HG03066 (cell line): Measurements from ENCODE around the gene RFC4.
"Not testable (repeated sequence)": the region's sequence is repeated elsewhere in the genome, so short reads cannot be mapped to it uniquely, and the experiment has no call there.

Experiments used
- ATAC-seq: cut with Tn5 transposase; IDR thresholded peaks from one replicate; pipeline ENCODE4 v1.9.1; 2021; ENCODE audit warnings: low read depth; ENCODE audit not compliant: unreplicated experiment

RFC4 gene

DNA sequence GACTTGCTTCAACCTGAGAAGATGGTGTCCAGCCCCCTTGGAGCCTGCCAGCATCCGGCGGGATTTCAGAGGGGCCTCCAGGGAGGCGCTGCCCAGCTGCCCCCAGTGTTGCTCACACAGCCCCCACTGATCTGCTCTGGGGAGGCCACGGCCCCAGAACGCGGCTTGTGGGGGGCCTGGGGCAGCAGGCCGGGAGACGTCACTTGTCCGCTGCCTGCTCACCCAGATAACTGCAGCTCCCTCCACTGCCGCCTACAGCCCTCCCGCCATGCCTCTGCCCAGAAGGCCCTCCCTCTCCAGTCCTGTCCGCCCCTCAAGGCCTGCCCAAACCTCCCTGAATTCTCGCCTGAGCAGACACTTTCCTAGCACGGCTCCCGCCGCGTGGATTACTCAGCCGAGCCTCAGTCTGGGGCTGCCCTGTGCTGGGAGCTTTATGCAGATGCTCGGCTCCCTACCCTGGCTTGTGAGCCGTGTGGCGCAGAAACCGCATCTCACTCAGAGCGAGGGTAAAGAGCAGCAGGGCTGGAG lies 19.1 kb upstream of the RFC4 start:
- no peak for ATAC-seq

DNA sequence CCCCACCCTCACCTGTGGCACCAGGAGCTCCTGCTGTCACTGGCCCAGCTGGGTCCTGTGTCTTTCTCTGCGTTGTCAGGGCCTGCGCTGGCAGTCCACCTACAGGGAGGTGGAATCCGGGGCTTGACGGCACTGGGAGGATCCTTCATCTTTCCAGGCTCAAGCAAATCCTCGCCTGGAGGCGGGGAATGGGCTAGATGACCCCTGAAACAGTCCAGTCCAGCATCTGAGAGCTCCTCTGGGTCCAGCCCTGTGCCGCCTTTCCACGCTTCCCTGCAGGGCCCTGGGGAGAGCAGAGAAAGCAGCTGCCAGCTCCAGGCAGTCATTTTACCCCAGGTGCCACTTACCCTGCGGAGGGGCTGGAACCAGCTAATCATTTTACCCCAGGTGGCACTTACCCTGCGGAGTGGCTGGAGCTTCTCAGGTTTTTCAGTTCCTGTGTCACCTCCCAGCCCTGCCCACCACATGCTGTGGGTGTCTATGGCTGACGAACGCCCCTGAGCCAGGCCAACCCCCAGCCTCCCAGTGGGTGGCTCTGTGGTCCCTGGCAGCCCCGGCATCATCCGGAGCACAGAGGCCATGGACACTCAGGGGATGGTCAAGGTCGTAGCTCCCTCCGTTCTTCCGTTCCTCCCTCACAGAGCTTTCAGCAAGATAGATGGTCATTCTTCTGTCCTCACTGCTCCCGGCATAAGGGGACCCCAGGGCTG lies 18.3 kb upstream of the RFC4 start:
- ATAC-seq = no peak

DNA sequence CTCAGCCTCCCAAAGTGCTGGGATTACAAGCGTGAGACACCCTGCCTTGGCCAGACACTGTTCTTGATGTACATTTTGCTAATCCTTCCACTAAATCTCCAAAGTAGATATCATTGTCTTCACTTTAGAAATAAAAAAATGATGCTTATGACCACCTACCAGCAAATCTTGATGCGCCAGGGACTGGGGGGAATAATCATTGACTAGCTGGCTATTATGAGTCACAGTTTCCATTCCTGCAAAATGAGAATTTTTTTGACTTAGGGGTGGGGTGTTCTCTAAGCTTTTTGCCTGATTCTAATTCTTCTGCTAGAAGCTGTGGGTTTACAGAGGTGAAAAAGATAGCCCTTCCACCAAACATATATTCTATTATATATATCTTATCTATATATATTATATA lies 17.1 kb upstream of the RFC4 start:
- ATAC-seq = no peak

DNA sequence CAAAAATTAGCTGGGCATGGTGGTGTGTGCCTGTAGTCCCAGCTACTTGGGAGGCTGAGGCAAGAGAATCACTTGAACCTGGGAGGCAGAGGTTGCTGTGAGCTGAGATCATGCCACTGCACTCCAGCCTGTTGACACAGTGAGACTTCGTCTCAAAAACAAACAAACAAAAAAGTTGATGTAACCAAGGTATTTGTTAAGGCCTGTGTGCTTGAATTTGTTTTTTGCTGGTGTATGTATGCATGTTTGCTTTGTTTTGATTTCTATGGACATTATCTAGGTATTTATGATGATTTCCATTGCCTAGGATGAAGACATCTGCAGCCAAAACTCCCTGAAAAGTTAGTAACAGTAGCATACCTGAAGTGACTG lies 16.1 kb upstream of the RFC4 start:
- ATAC-seq = not testable (repeated sequence)

DNA sequence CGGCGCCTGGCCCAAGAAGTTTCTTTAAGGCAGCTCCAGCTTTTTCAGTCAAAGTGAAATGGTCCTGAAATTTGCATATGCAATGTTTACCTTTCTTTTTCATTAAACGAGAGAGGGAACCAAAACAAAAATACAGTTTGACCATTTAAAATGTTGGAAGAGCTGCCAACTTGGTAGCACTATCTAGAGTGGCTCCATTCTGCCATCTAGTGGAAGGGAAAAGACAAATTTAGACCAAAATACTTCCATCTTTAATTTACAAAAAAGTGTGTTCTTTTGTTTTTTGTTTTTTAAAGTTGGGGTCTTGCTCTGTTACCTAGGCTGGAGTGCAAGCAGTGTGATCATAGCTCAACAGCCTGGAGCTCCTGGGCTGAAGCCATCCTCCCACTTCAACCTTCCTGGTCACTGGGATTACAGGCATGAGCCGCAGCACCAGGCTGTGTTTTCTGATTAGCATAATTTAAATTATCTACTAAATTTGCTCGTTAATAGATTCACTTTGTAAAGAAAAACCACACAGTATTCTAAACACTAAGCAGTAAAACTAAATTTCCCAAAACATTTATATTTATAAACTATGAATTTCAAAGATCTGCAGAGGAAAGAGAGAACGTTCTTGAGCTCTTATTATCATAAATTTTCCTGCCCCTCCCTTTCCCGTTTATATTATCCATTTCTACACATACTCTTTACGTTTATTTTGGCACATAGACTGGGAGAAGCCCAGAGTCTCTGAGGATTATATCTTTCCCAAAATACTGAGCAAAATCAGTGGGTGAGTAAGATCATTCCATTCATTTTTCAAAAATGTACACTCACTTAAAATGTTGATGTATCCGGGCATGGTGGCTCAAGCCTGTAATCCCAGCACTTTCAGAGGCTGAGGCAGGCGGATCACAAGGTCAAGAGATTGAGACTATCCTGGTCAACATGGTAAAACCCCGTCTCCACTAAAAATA lies 15.4 kb upstream of the RFC4 start:
- ATAC-seq = no peak

DNA sequence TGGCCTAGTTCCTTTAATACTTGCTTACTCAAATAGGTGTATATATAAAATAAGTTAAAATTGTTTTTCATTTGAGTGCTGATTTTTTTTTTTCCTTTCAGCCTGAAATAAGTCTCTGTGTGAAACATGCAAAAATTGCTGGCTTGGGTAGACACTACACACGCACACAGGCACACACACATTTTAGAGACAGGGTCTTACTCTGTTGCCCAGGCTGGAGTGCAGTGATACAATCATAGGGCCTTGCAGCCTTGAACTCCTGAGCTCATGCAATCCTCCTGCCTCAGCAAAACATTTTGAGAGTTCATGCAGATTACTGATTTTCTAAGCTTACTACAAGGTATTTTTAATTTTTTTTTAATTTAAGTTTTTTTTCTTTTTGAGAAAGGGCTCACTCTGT lies 12.7 kb upstream of the RFC4 start:
- ATAC-seq = no peak

DNA sequence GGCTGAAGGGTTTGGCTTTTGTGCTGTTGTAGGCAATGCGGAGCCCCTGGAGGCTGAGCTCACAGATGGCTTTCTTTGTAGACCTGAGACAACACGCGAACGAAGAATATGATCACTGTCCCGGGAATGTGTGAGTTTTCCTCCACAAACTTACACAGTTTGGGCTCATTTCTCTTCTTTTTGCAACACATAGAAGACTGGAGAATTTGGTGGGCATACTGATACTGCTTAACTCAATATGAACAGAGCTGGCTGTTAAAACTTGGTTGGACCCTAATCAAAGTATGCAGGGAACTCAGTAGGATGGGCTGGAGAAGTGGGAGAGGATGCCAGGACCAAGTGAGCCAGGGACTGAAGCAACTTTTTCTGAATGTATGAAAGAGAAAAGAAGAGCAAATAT lies 12.2 kb upstream of the RFC4 start:
- ATAC-seq = no peak

DNA sequence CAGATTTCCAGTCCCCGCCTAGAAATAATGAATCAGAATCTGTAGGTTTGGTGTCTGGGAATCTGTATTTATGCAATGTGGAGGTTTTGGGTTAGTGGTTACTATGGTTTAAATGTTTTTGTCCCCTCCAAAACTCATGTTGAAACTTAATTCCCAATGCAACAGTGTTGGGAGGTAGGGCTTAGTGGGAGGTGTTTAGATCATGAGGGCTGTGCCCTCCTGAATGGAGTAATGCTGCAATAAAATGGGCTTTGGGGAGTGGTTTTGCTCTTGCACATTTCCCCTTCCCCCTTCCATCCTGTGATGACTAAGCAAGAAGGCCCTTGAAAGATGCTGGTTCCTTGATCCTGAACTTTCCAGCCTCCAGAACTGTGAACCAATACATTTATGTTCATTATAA lies 9.2 kb upstream of the RFC4 start:
- ATAC-seq = no peak

DNA sequence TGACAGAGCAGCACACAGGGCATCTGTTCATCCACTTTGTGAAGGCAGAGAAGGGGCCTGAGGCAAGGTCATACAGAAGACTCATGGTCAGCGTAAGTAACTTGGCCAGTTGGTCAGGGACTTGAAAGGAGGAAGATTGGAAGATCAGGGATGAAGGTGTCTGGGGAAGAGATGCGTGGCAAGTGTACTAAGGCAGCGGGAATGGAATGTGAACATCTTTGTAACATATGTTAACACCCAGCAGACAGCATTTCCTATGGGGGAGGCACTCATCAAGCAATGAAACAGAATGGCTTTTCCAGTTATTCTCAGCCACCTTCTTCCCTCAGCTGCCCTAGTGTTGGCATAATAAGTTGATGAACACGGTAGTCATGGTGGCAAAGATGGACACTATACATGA lies 7.8 kb upstream of the RFC4 start:
- no peak for ATAC-seq

DNA sequence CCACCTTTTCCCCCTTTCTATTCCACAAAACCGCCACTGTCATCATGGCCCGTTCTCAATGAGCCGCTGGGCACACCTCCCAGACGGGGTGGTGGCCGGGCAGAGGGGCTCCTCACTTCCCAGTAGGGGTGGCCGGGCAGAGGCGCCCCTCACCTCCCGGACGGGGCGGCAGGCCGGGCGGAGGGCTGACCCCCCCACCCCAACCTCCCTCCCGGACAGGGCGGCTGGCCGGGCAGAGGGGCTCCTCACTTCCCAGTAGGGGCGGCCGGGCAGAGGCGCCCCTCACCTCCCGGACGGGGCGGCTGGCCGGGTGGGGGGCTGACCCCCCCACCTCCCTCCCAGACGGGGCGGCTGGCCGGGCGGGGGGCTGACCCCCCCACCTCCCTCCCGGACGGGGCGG lies 5.0 kb upstream of the RFC4 start:
- ATAC-seq = not testable (repeated sequence)

DNA sequence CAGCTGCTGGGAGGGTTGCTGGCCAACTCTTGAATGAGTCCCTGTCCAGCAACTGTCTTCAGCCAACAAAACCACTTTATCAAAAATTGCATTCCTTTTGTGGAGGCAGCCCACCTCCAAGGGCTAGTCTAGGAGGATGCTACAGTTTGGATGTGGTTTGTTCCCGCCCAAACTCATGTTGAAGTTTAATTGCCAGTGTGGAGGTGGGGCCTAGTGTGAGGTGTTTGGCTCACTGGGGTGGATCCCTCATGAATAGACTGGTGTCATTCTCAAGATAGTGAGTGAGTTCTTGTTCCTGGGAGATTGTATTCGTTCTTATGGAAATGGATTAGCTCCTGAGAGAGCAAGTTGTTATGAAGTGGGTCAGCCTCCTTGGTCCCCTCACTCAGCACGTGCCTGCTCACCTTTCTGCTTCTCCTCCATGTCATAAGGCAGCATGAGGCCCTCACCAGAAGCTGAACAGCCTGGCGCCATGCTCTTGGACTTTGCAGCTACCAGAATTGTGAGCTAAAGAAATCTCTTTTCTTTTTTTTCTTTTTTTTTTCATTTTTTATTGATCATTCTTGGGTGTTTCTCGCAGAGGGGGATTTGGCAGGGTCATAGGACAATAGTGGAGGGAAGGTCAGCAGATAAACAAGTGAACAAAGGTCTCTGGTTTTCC lies 4.2 kb upstream of the RFC4 start:
- no peak for ATAC-seq

DNA sequence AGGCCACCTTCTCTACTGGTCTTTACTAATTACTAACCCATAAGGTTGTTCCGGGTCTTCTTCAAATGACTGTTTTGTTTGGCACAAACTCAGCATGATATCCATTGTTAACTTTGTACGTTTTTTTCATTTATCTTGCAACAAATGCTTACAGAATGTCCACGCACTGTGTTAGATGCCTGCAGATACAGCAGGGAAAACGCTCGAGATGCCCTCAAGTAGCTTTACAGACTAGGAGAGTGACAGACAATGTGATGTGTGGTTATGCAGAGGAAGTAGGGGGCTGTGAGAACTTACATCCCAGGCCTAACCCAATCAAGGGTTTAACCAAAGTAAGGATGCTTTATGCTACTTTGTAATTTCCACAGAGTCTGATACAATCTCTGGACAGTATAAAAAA lies 949 bp upstream of the RFC4 start:
- no peak for ATAC-seq

DNA sequence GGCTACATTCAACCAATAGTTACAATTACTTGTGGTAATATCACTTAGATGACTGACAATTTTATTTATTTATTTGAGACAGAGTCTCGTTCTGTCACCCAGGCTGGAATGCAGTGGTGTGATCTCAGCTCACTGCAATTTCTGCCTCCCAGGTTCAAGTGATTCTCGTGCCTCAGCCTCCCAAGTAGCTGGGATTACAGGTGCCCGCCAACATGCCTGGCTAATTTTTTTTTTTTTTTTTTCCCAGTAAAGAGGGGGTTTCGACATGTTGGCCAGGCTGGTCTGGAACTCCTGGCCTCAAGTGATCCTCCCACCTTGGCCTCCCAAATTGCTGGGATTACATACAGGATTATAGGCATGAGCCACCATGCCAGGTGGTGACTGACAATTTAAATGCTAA lies 2.8 kb downstream of the RFC4 start:
- not testable (repeated sequence) for ATAC-seq

DNA sequence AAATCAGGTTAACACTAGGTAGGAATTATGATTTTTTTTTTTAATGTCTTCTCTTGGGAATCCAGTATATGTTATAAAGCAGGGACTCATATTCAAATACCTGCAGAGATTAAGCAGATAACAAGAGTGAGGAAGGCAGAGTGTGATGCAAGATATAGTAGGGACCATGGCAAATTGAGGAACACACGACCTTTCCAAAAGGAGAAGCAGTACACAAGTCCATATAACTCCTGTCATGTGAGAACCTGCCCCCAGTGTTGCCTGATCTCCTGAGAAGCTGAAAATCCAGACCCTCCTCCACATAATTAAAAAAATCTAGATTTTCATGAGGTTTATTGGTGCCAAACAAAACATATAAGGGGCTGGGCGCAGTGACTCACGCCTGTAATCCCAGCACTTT lies 3.6 kb downstream of the RFC4 start:
- ATAC-seq = no peak

DNA sequence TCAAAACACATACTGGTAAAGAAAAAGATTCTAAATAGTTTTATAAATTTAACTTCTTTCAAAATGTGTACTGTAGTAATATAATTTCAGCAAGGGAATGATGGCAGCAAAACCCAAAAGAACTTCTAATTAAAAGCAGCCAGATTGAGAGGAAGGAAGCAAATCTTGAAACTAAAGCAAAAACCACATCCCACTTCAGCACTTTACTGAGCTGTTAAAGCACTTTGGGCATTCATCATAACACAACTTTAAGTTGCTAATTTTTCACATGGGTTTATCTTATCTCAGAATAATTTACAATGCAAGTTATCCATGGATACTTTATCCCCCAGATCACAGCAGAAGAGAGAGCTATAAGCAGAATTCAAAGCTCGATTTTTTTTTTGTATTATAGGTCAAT lies 6.0 kb downstream of the RFC4 start:
- no peak for ATAC-seq

DNA sequence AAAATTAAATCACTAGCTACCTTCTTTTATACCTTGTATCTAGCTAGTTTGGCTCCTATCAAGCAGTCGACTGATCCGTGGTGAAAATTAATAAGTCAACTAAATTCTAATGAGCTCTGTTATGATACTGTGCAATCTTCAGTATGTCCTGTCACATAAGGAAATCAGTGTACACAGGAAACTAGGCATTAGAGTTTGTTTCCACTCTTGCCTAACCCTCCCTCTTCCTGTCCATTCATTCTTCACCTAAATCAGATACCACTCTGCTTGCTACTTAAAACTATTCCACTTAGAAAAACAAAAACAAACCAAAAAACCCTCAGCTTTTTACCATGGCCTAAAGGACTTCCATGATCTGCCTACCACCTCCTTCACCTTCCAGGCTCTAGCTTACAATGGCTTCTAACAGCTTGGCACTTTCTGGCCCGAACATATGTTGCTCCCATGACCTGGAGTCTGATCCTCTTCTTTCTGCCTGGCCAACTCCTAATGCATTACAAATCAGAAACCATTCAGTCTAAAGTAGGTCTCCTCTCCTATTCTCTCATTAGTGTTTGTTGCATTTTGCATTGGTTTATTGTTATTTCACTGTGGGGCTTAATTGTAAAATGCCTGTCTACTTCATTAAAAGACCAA lies 7.9 kb downstream of the RFC4 start:
- no peak for ATAC-seq

DNA sequence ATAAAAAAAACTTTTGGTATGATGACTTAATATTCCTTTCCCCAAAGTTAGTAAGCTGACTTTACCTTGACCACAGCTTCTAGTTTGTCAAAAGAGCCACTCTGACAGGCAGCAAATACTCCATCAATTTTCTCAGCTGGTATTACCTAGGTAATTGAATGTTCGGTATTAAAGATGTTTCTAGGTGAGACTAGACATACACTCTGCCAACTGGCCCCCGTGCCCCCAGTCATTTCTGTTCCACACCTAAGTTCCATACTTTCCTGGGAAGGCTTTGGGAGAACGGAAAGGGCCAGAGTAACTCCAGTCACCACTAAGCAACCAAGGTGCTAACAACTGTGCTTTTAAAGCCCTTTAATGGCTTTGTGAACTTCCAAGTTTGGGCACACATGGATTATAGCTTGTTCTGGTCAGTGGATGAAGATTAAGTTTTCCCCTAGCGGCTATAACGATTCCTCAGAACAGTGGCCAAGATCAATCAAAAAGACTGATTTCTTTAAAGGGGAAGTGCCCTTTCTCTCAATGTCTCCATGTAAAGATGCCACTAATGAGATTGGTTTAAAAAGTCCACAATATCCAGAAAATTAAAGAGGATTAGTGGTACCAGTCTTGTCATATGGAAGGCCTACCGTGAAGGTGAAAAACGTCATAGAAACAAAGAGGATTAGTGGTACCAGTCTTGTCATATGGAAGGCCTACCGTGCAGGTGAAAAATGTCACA lies 15.9 kb downstream of the RFC4 start:
- no peak for ATAC-seq

DNA sequence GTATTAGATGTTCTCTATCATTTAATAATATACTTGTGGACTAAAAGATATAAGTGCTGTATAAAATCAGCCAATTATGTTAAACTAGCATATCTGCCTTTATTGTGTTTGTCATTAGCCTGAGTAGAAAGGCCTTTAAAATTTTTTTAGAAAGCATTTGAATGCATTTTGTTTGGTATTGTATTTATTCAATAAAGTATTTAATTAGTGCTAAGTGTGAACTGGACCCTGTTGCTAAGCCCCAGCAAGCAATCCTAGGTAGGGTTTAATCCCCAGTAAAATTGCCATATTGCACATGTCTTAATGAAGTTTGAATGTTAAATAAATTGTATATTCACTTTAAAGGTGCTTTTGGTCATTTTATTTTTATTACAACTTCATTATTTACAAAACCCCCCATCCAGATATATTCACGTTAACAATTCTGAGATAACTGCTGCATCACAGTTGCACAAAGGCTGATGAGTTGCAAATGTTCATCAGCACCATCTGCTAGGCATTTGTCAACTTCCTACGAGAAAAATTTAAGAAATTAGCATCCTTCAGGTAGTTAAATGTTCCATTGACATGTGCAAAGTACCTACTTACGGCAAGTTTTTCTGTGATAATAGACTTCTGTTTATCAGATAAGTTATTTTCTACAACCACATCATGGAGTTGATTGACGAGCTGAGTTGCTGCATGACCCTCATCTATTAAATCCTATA lies 16.6 kb downstream of the RFC4 start:
- ATAC-seq = no peak
